HG03575 (cell line): ENCODE measurements around the gene EGLN1.

Experiments used
- ATAC-seq: cut with Tn5 transposase; IDR thresholded peaks from one replicate; pipeline ENCODE4 v1.9.1; 2021; ENCODE audit not compliant: unreplicated experiment, insufficient number of reproducible peaks, low FRiP score; ENCODE audit errors: extremely low read depth

EGLN1 gene

GRCh38 chr1:231407547-231408396 lies 14.3 kb downstream of the EGLN1 start:
- ATAC-seq = no peak

DNA sequence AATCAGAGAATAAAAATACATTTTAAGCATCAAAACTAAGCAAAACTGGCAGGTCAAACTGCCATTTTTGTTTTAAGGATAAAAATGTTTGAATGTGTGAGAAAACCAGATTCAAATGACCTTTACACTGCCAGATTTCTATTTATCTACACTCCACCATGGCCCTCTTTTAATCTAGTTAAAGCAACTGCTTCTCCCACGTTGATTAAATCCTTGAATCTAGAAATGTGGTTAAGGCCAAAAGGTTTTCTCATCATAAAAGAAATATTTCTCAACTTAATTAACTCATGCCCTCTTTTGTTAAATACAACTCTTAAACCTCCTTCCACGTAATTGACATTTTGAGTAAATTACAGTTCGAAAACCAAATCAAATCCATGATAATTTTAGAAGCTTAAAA lies 15.0 kb downstream of the EGLN1 start:
- no peak for ATAC-seq

- ATAC-seq = no peak
Observed at GRCh38 chr1:231404318-231404717, 17.8 kb downstream of the EGLN1 start.

DNA sequence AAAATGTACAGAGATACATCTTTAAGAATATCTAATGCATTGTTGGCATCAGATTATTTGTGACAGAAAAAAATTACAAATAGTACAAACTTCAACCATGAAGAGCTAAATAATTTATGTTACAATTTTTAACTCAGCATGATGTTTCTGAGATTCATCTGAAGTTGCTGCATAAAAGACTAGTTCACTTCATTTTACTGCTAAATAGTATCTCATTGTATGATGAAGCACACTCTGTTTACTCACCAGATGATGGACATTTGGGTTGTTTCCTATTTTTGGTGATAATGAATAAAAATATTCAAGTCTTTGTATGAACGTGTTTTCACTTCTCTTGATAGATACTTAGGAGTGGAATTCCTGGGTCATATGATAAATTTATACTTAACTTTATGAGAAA lies 20.6 kb downstream of the EGLN1 start:
- ATAC-seq = no peak

DNA sequence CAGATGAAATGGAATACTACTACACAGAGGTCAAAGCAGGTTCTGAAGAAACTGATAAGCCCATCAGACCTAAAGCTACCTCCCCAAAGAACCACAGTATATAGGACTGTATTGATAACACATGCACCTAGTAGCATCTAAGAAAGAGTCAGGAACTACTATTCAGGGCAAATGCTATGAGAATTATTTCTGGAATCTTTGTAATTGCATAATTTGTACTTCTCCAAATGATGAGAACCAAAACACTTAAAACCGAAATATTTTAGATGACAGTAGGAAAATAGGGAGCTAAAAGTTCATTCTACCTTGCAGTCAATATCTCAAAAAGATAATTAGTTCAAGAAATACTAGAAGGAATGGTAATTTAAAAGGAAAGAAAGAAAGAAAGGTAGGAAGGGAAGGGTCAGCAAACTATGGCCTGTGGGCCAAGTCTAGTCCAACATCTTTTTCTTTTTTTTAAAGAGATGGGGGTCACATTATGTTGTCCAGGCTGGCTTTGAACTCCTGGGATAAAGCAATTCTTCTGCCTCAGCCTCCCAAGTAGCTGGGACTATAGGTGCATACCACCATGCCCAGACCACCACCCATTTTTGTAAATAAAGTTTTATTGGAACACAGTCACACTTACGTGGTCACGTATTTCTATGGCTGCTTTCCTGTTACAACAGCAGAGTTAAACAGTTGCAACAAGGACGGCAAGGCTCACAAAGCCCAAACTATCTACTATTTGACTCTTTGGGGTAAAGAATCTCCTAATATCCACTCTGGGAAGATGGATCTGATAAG lies 24.0 kb downstream of the EGLN1 start:
- ATAC-seq = no peak

DNA sequence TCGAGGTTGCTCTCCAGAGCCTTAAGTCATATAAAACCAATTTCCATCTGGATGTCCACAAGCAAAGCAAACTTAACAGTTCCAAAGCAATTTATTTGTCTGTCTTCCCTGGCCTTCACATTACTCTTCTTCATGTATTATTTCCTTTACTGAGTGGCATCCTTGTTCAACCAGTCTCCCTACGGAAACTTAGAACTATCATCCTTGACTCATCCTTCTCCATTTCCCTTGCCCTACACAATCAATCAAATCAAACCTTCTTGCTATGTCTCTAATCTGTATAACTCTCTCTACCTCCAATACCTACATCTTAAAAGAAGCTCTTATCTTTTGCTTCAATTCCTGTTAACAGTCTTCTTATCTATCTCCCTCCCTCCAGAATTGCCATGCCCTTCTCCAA lies 25.4 kb downstream of the EGLN1 start:
- ATAC-seq = no peak

- ATAC-seq = no peak
Observed at GRCh38 chr1:231395998-231396390, 26.1 kb downstream of the EGLN1 start.

DNA sequence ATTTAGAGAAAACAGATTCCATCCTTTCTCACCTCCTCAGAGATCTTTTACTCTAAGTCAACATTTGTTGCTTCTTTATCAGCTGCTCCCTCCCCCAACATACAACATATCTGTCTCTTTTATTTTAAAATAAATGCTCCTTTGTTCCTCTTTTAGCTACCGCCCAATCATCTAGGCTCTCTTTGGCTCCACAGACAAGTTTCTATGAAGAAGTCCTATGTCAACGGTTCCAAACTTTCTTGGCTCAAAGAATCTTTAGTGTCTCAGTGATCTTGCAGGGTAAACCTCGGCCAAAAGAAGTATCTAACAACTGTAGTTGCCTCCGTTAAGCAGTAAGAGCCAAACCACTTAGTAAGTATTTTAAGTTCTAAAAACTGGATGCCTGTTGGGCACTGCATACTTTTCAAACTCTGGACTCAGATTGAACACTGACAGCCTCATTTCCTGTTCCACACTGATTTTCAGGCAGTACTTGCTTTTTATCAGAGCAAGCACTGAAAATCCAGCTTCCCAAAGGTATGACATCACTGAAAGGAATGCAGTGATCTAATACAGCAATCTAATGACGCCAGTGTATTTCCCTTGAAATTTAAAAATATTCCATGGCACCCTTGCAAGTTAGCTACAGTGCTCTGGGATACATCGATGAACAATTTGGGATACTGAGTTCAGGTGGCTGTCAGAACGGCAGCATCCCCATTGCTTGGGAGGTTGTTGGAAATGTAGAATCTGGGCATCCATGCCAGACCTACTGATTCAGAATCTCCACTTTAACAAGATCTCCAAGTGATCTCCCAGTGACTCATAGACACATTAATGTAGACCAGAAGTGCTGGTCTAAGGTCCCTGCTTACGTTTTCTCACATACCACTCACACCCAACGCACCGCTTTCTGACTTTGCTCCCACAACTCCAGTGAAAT lies 26.8 kb downstream of the EGLN1 start:
- no peak for ATAC-seq

DNA sequence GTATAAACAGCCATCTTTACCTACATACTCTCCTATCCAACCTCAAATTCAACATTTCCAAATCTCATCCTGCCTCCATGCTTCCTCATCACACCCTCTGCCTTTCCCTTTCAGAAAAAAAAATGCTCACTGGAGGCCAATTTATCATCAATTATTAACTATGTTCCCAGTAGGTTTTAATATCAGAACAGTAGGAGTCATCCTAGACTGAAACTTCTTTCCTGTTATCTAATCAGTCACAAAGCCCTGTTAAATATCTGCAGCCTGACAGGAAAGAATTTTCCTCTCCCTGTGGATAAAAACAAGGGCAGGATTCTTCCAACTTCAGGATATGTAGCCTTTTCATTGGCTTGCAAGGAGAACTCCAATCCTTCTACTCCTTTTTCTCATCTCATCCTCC lies 28.4 kb downstream of the EGLN1 start:
- ATAC-seq = no peak

- ATAC-seq = no peak
Observed at GRCh38 chr1:231392389-231393131, 29.5 kb downstream of the EGLN1 start.

DNA sequence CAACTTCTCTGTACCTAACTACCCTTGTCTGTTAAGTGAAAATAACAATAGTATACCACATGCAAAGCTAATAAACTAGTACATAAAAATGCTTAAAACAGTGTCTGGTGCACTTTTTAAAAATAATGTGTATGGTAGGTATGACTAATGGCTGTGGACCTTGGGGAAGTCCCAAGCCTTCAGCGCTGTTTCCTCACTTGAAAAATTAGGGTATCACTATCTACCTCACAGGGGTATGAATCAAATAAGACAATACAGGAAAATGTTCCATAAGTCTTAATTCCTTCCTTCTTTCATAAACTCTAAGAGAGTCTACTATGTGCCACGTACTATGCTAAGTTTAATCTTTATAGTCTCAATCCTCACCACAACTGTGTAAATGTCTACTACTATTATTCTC lies 32.0 kb downstream of the EGLN1 start:
- ATAC-seq = no peak

DNA sequence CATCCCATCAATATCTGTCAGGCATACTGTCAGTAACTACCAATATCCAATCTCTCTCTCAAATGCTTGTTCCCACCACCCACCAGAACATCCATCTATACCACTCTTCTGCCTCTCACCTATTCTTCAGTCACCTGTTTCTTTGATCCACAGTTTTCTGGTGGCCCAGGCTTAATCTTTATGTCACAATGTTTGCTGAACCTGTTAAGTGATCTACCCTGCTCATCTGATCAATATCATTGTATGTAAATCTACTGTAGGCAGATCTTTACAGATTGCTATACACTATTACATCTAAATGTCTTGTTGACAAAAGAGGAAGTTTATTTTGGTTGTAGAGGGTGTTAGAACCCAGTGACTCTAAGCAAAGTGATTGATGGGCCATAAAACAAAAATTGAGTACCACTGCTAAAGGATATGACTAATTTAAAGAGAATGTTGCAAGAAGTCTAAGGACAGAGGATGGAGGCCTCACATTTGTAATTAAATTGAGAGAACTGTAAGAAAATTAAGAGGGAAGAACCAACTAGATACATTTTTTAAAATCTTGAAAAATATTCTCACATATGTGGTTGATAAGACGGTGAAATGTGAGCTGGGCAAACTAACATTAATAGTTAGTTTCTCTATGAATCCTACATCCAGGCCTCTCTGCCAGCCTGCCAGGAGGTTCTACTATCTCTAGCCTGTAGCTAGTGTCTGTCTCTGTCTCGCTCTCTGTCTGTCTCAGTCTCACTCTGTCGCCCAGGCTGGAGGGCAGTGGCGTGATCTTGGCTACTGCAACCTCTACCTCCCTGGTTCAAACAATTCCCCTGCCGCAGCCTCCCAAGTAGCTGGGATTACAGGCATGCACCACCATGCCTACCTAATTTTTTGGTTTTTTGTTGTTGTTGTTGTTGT lies 34.1 kb downstream of the EGLN1 start:
- no peak for ATAC-seq

DNA sequence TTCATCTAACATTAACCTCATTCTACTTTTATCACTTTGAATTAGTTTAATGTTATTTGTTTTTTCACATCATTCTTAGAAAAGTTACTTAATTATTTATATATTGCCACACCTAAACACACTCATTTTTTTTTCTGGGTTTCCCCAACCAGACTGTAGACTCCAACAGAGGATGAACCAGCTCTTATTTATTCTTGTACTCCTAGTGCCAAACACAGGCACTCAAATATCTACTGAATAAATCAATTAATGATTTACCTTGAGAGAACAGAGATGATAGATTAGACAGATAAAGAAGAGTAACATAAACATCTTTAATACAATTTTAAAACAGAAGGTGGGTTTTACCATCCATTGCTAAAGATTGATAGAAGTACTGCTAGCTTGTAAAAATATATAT lies 35.6 kb downstream of the EGLN1 start:
- ATAC-seq = no peak

DNA sequence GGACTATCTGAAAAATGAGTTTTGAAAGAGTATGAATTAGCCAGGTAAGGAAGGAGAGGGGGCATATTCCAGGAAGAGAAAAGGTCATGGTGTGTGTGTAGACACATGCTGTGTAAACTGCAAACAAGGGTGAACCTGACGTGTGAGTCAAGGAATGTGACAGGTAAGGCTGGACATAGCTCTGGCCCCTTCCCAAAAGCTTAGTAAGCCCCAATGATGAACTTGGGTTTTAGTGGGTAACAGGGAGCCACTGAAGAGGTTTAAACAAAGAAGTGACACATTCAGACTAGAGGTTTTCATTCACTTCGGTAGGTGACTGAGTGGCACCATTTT lies 36.7 kb downstream of the EGLN1 start:
- ATAC-seq = no peak

GRCh38 chr1:231384696-231385415 lies 37.2 kb downstream of the EGLN1 start:
- ATAC-seq = no peak

DNA sequence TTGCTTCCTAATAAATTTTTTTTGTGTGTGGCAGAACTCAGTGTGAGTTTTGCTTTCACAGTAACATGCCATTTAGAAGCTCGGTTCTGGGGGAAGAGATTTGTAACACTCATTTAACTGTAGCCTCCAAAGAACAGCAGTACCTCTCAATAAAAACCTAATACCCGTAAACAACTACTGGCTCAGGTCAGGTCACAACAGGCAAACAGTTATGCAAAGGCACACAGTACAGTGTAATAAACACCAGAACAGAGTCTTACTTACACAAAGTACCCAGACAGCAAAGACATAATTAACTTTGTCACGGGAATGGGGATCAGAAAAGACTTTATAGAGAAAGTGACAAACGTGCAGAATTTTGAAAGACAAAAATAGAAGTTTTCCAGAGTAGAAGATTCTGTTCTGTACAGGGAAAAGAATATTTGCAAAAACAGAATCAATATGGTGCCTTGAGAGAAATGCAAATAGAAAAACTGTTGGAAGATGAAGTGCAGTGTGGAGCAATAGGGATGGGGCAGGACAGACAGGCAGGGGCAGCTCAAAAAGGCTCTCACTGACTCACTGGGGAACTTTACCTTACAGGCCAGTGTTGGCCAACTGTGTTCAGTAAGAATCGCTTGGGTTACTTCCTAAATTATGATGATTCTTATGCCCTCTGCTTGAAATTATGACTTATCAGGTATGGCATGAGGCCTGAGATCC lies 38.8 kb downstream of the EGLN1 start:
- ATAC-seq = no peak

DNA sequence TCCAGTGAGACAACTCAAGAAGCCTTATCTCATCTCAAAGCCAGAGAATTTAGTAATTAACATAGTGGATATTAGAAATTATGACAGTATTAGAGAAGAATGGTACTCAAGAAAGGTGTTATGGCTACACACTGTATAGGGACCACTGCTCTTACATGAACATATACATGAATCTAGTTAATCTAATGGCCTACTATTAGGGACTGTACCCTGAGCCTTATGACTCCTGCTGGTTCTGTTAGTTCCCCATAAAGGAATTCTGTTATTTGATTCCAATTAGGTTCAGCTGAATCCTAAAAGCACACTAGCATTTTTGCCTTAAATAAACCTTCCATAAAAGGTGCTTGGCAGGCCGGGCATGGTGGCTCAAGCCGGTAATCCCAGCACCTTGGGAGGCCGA lies 39.7 kb downstream of the EGLN1 start:
- no peak for ATAC-seq
